IPS DF 4.7 (cell line): ENCODE results near the gene GALT.
A peak's percentile ranks its signal among the peaks of the same experiment; 100 is the strongest.

Source experiments
- DNase-seq: peaks from one replicate; pipeline ENCODE4 v3.0.0-alpha.2; 2013; ENCODE audit warnings: low spot score; ENCODE audit errors: extremely low read depth

GALT gene

GRCh38 chr9:34646211-34647083, at the start of gene GALT:
Gene GALT, plus strand, starts transcription at chr9:34646675. Its CDS starts 30 bp downstream, at chr9:34646705.
- no peak for DNase-seq

- no peak for DNase-seq
Observed at GRCh38 chr9:34599546-34599945, 46.9 kb upstream of the GALT start.

- DNase-seq: no peak
Observed at GRCh38 chr9:34600908-34601307, 45.6 kb upstream of the GALT start.

- DNase-seq: no peak
Observed at GRCh38 chr9:34601937-34602573, 44.4 kb upstream of the GALT start.

GRCh38 chr9:34603610-34604231, 42.8 kb upstream of the GALT start:
- peak; percentile 80 for DNase-seq

GRCh38 chr9:34606190-34606589, 40.3 kb upstream of the GALT start:
- no peak for DNase-seq

DNA sequence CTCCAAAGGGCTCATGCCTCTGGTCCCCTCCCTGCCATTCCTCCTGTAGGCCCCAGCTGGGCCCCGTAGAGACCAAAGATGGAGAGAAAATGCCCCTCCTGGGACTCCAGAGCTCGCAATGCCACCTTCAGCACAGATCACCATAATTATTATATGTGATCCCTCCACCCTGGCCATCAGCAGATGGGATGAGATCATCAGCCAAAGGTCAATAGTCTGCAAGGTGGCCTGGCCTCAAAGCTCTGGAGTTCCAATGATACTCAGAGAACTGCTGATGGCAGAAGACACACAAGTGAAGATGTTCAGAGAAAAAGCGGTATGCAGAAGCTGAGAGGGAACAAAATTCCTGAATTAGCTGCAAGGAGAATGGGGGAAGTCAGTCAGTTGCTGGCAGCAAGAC, 39.6 kb upstream of the GALT start:
- no peak for DNase-seq

DNA sequence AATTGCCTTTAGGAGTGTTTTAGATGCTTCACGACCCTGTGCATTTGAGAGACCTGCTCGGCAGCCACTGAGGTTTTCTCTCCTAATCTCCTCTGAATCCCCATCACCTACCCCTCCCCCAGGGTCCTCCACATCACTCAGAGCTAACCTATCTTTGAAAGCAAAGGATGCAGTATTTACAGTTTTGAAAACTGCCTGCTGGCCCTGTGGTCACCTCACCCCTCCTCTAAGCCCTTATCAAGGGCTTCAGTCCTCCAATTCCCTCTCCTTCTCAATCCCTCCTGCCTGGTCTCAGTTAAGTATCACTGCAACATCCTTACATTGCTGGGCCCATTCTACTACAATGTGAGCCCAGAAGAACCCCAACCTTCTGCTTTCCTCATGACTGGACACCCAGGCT, 39.1 kb upstream of the GALT start:
- no peak for DNase-seq

- DNase-seq: no peak
Observed at GRCh38 chr9:34610434-34611206, 35.9 kb upstream of the GALT start.

DNA sequence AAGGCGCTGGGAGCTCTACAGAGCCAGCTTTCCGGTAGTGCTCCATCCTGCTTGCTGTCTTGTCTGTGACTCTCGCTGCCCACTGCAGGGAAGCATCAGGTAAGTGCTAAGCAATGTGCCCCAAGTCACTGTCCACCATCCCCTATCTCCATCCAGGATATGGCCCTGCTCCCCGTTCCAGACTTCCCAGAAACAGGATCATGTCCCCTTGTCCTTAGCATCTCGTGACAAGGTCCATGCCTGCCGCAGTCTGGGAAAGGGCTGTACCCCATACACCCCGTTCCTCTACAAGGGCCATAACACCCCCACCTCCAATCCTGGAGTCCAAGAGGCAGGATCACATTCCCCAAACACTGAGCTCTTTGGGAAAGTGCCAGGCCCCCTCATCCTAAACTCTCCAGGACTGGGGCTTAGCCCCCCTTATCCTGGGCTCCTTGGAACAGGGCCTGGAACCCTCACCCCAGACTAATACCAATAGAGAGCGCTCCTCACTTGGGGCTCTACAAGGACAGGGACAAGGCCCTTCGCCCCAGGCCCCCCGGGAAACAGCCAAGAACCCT, 35.1 kb upstream of the GALT start:
- no peak for DNase-seq

GRCh38 chr9:34611811-34612787, 34.4 kb upstream of the GALT start, which contains the start of gene RPP25L:
Gene RPP25L, minus strand, starts transcription at chr9:34612097. Its CDS starts 801 bp downstream, at chr9:34611296.
- no peak for DNase-seq

DNA sequence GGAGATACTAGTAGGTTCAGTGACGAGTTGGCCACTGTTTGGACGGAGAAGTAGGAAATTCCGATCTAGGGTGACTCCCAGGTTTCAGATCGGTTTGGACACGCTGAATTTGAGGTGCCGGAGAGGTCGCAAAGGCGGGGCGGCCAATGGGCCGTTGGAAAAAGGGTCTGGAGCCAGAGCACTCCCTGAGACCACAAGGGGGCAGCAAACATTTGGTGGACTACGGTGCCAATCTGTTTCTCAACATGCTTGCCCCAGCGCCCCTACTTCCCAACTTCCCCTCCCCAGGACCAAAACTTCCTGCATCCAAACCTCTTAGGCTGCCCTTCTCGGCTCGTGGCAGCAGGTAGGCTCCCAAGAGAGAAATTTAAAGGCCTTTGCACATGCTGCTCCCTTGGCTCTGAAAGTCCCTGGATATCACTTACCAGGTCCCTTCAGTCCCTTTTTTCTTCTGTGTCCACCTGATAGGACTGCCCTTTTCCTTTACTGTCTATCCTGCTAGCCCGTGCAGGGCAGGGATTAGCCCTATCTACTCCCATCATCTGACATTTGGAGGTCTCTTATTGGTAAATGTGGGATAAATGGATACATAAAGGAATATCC, 33.6 kb upstream of the GALT start:
- DNase-seq: no peak

DNA sequence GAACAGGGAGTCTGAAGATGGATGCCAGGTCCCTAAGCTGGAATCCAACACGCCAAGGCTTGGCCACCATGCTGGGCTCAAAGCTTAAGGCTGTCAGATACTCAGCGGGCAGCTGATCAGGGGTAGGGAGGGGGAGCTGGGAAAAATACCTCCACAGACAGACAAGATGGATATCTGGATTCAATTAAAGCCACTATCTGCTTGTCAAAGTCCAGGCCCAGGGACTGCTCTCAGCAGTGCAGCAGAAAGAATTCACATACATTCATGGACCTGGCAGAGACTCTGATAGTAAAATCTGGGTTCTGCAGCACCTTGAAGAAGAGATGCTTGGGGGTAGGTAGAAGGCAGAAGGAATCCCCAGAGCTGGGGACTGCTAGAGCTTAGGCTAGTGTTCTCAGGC, 31.3 kb upstream of the GALT start:
- no peak for DNase-seq

DNA sequence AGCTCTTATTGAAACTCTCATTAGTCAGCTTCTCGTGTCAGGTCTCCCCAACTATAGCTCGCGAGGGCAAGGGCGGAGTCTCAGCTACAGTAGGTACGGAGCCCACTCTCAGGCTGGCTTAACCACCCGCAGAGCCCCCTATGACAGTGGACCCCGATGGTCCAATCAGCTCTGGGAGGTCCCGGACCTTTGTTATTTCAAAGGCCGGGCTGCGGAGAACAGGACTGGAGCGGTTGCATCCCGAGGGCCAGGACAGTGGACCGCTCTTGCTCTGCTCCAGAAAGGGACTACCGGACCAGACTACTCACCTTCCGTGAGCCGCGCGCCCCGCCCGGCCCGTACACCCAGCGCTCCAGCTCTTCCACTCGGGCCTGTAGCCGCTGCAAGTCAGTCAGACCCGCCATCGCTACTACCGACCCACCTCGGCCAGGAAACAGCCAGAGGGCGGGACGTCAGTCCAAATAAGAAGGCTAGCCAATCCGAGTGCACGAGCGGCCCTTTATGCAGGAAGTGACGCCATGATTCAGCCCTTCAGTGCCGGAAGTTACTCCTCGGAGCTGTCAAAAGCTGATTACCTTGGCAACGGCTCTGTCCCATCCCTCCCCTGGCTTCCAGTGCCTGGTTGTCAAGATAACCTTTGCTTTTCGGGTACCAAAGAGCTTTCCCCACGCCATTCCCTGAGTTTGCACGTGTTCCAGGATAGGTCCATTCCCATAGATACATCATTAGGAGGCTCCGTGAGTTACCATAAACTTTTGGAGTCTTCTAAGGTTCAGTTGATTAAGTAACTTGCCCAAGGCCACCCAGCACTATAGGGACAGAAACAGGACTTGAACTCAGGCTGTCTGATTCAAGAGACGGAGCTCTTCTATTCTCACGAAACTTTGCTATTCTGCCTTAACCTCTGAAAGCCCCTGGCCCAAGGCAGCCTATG, 26.1 kb upstream of the GALT start, which contains the start of gene DCTN3:
Gene DCTN3, minus strand, starts transcription at position 435 of the 934 bp plus-strand sequence. Its CDS starts 31 bp downstream, at position 404.
- DNase-seq: peak; percentile 69

- no peak for DNase-seq
Observed at GRCh38 chr9:34623374-34624235, 22.9 kb upstream of the GALT start.

DNA sequence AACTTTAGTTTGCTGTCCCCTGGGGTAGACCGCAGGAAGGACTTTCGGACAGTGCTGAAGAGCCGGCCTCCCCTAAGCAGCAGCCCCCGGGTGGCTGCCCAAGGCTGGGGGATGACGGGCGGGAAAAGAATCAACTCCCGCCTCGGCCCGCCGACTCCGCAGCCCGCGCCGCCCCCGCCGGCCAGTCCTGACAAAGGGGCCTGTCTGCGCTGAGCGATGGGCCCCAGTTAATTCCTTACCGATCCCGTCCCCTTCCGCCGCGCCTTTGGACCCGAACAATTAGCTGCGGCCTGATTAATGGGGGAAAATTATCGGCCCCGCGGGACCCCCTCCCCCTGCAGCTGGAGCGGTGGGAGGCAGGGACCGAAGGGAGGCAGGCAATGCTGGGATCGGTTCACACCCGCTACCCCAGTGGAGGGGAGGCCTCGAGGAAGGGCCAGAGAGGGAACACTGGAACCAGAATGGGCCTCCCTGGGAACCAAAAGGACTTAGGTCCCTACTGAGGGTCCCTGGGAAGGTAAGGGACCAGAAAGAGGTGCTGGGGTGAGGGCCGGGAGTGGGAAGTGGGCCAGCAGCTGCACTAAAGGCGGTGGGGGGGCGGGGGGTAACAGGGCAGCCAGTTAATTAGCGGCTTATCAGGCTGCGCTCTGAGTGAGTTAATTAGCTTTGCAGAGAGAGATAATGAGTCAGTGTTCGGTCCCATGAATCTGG, 21.8 kb upstream of the GALT start:
- DNase-seq: no peak

DNA sequence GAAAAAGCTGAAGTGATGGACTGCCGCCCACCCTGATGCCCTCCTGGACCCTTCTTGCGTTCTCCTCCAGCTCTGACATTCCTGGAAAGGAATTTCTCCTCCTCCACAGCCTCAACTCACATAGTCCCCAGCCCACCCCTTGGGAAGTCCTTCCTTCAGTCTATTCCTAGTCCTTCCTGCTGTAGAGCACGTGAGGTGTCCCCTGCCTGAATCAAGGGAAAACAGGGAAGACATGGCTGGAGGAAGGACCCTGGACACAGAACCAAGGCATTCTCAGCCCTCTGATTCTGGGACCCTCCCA, 21.3 kb upstream of the GALT start:
- no peak for DNase-seq
